NT2/D1 (cell line): ENCODE results near the gene ITGB2.

Source experiments
- SUZ12 ChIP-seq: IDR thresholded peaks from 2 replicates; pipeline ENCODE4 v1.6.1; 2011; ENCODE audit not compliant: insufficient read length, insufficient read depth; ENCODE audit errors: extremely low read depth
- YY1 ChIP-seq: IDR thresholded peaks from 2 replicates; pipeline ENCODE4 v1.6.1; 2011; ENCODE audit not compliant: insufficient read length, insufficient read depth

GRCh38 chr21:44929242-44929798 is 8.6 kb upstream of the ITGB2 start:
- TF ChIP-seq SUZ12, result no peak
- TF ChIP-seq YY1, result no peak
